GM21825 (cell line): ENCODE results near the gene HS1BP3.

ENCODE experiments used
- ATAC-seq: cut with Tn5 transposase; IDR thresholded peaks from one replicate; pipeline ENCODE4 v1.9.1; 2021; ENCODE audit warnings: mild to moderate bottlenecking, moderate library complexity; ENCODE audit not compliant: unreplicated experiment

Gene HS1BP3

DNA sequence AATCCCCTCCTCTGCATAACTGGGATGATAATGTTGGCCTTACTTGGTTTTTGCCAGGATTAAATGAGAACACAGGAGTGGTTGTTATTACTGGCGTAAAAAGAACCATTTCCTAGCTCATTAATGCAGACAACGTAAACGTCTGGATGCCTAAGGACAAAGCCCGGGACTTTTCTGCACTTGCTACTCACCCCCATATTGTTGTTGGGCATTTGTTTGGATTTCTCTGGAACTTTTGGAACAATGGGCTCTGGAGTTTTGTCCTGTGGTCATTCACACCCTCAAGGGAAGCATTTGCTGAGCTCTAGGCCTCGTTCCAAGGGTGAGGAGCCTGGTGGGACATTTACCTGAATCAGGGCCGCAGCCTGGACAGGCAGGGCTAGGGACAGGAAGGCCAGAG, 76.0 kb downstream of the HS1BP3 start:
- ATAC-seq, result no peak

DNA sequence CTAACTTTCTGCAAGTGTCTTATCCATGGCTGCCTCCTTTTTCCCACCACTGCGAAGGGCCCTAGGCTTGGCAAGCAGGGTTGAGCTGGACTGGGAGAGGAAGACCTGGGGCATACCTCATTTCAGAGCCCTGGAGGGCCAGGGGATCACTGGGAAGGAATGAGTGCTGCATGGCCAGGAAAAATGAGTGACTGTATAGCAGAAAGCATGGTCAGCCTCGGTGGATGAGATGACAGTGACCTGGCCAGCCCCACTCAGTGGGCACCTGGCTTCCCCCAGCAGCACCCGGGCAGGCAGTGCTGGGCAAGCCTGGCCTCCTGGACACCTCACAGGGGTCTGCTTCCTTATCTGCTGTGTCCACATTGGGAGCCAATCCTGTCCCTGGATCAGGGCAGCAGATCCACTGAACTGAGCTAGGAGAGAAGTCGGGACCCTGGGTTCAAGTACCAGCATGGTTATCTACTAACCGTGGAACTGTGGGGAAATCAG, 76.4 kb downstream of the HS1BP3 start:
- no peak for ATAC-seq

DNA sequence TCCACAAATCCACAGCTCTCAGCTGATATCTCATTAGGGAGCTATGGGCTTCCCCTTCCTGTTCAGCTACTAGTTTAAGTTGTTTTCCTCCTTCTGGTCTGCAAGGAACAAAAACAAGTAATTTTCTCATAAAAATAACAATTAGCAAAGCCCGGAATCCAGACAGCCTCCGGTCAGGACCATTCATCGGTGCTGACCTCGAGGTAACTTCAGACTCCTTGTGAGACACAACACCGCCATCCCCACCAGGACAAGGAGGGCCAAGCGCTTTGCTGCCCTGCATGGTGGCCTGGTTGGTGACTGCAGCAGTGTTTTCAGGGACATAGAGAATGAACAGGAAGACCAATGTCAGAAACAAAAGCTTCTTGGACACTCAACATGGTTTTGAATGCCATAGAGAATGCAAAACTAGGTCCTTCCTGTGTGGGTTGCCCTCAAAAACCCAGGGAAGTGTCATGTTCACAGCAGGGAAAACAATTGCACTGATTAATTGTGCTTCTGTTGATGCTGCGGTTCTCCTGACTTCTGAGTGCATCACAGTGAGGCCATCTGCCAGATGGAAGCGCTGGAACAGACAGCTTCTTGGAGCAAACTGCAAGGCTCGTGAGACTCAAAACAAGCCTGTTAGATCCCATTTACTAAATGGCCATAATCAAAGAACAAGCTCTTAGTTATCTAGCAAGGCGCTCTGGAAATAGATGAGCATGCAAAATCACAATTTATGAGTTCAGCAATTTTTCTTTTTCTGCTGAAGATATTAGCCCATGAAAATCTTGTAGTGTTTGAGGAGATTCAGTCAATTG, 77.1 kb downstream of the HS1BP3 start:
- ATAC-seq, result no peak

DNA sequence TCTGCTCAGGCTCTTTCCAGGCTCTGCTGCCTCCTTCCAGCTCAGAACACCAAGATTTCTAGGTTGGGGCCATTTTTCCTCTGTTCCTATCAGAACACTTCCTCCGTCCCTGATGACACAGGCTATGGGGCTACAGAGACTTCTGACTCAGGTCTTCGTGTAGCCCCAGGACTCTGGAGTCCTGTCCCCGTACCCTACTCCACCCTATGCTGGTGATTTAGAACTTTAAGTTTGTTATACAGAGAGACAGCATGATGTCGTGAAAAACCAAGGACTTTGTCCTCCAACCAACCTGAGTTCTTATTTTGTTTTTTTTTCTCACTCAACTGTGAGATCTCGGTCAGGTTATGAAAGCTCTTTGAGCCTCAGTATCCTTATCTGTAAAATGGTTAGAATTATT, 78.7 kb downstream of the HS1BP3 start:
- ATAC-seq, result no peak

DNA sequence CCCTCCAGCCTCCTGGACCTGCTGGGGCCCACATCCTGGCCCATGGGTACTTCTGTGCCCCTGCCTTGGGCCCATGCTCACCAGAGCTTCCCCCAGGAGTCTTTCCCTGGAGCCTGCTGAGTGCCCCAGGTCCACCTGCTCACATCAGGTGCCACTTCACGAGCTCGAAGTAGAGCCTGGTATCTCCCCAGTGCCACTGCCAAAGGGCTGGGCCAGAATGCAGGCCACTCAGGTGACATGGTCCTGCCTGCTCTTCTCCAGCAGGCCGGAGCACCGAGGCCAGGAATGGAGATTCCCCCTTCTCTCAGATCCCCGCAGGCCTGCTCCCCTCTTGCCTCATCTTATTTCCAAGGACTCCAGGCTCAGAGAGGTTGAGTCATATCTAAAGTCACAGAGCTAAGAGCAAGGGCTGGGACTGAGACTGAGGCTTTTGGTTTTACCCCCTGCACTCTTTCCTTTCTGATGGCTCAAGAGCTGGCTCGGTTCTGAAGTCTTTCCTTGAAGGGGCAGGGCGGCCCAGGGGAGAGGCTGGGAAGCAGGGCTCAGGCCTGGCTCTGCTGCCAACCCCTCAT, 79.2 kb downstream of the HS1BP3 start:
- ATAC-seq, result no peak

DNA sequence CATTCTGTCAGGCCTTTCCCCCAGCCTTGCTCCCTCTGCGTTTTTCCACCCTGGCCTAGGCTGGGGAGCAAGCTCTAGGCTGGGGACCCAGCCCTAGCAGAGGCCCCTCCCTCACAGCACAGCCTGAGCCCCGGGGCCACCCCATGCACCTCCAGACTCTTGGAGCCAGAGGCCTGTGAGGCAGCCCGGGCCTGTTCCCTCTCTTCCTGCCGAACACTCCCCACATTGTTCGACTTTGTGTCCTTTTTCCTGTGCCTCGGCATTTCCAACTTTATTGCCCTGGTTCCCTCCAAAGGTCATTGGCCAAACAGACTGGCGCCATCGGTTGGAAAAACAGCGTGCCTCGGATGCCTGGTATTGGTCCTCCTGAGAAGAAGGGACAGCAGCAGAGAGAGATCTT, 79.7 kb downstream of the HS1BP3 start:
- ATAC-seq, result no peak

DNA sequence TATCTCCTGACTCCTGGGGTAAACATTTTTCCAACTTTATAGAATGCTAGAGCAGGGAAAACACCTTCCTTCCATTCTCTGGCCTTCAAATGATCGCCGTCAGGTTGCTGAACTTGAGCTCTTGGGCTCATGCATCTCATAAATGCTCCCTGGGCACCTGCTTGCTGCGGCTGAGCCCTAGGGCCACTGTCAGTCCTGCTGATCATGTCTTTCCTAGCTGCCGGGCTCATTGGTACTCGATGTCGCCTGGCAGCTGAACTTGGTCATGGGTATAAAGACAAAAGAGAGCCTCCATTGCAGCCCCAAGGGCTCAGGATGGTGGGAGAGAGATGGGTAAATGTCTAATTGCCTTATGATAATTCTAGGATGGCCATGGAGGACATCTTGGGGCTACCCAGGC, 80.6 kb downstream of the HS1BP3 start:
- no peak for ATAC-seq

DNA sequence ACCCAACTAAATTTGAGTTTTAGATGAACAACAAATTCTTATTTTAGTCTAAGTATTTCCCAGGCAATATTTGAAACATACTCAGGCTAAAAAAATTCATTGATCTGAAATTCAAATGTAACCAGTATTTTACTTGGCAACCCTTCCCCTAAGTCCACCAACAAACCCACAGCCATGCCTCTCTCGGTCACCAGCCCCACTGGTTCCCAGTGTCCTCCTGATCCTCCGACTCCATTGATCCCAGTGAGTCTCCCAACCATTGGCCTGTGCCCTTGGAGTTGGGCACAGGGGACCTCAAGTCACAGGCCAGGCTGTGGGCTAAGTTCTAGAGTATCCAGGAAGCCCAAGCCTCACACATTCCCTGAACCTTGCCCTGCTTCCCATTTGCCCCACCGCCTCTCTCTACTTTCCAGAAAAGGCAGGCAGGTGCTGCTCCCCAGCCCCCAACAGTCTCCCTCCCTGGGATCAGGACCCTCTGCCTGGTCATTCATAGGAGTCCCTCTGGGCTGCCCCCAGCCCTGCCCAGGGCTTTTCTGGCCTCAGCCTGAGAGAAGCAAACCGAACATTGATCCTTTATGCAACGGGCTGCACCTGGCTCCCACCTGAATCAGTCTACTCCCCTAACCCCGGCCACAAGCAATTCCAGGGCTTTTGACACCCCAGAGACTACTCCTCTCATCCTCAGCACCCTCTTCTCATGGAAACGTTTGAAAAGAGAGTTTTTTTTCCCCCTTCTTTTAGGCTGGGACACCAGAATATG, 81.3 kb downstream of the HS1BP3 start:
- no peak for ATAC-seq

DNA sequence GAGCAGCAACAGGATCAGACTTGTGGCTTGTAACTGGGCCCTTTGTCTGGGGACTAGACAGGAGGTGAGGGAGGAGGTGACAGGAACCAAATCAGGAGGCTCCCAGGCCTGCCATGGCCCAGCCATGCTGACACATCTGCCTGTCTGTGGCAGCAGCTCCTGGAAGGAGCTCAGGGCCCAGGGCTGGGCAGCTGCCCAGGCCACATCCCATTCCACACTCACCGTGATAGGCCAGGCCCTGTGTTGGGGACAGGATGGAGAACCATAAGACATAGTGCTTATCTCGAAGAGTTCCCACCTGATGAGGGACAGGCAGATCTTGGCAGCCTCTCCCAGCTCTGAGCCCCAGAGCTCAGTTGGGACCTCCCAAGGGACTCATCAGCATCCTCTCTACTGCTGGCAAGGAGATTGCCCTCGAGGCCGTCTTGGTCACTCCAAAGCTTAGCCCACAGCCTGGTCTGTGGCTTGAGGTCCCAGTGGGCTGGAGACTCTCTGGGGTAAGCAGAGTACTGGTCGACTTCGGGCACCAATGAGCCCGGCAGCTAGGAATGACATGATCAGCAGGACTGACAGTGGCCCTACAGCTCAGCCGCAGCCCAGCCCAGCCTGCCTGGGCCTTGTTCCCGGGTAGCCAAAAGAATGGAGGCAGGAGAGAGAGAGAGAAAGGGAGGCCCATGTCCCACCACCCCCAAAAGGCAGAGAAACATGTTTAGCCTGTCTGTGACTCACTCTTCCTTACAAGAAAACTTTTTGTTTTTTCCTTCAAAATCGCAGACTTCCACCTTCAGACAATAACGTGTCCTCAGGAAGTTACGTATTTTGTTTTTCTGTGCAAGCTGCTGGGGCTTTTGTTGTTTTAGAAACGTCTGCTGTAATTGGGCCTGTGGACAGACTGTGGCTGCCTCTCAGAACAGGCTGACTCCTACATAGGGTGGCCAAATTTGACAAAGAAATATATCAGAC, 82.1 kb downstream of the HS1BP3 start:
- no peak for ATAC-seq

DNA sequence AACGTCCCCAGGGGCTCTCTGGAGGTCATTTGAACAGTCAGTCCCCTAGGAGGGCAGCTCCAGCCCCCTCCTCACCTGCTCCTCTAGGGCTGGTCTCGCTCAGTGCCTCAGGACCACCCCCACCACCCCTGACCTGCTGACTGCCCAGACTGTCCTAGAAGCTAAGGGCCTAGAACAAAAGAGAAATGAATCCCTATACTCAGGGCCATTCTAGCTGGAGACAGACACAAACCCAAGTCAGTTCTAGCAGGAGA, 83.0 kb downstream of the HS1BP3 start:
- no peak for ATAC-seq
